ENCODE measurements around the gene PRICKLE2. TPM values are rescaled to one million over a fixed set of nuclear protein-coding genes. Genes with fewer than 3 reads are reported as not detected.

The PRICKLE2 gene
- total and polyA plus RNA-seq, 5 donors, result 2.3 to 15.2 (median 10.6) TPM

DNA sequence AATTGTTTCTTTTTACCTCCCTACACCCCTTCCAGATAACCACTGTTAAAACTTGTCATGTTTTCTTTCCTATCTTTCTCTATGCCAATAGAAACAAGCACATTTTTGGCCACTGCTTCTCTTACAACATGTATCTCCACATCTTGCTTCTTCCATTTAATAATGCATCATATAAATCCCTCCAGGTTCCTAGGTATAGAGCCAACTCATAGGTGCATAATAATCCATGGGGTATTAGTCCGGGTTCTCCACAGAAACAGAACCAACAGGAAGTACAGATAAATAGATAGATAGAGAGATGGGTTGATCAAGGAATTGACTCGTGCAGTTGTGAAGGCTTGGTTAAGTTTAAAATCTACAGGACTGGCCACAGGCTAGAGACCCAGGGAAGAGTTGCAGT, 160.5 kb downstream of the PRICKLE2 start:
- ATAC-seq, result no peak
- intact Hi-C loops (cut with DNase I), result no loop called here

GRCh38 chr3:64063983-64064438, 161.3 kb downstream of the PRICKLE2 start:
- WGBS, result 67% methylated on average over 2 of the region's 2 CpGs
- no peak overlapping the region for H3K27ac ChIP-seq (ENCODE audit: low read length)

More for the DNA sequence above, 160.5 kb downstream of the PRICKLE2 start:
- no peak for DNase-seq
- H3K4me3 ChIP-seq (ENCODE audit: low read length), result no peak overlapping the region
- H3K9me3 ChIP-seq (ENCODE audit: control insufficient read depth, low read length), result no peaks in the 10 kb centered on the region
- peaks cover 2% of the 10 kb centered on the region for H3K4me1 ChIP-seq (ENCODE audit: control insufficient read depth, insufficient read depth, low read length)
- 94% methylated on average over 2 of the region's 2 CpGs for WGBS
- no peak overlapping the region for H3K27ac ChIP-seq (ENCODE audit: low read length)
- no peaks in the 10 kb centered on the region for H3K27me3 ChIP-seq (ENCODE audit: control insufficient read depth, insufficient read depth)

GRCh38 chr3:64063207-64063982, 161.9 kb downstream of the PRICKLE2 start:
- ATAC-seq (no peak), DNase-seq (no peak)
- H3K27ac ChIP-seq (ENCODE audit: low read length), result no peak overlapping the region
- no peak overlapping the region for H3K4me3 ChIP-seq (ENCODE audit: low read length)
- intact Hi-C loops (cut with DNase I), result no loop called here
- H3K4me1 ChIP-seq (ENCODE audit: control insufficient read depth, insufficient read depth, low read length), result peaks cover 2% of the 10 kb centered on the region
- WGBS, result 67% methylated on average over 5 of the region's 5 CpGs
- no peaks in the 10 kb centered on the region for H3K27me3 ChIP-seq (ENCODE audit: control insufficient read depth, insufficient read depth)
- no peaks in the 10 kb centered on the region for H3K9me3 ChIP-seq (ENCODE audit: control insufficient read depth, low read length)

More at GRCh38 chr3:64063983-64064438, 161.3 kb downstream of the PRICKLE2 start:
- H3K4me3 ChIP-seq (ENCODE audit: low read length), result no peak overlapping the region
- H3K9me3 ChIP-seq (ENCODE audit: control insufficient read depth, low read length), result no peaks in the 10 kb centered on the region
- no peak for DNase-seq
- no peak for ATAC-seq
- H3K4me1 ChIP-seq (ENCODE audit: control insufficient read depth, insufficient read depth, low read length), result peaks cover 2% of the 10 kb centered on the region
- no peaks in the 10 kb centered on the region for H3K27me3 ChIP-seq (ENCODE audit: control insufficient read depth, insufficient read depth)
- intact Hi-C loops (cut with DNase I), result no loop called here

GRCh38 chr3:64061628-64062027, 163.6 kb downstream of the PRICKLE2 start:
- no peak for ATAC-seq
- H3K27ac ChIP-seq (ENCODE audit: low read length), result no peak overlapping the region
- intact Hi-C loops (cut with DNase I), result no loop called here
- no peak for DNase-seq
- no peaks in the 10 kb centered on the region for H3K4me1 ChIP-seq (ENCODE audit: control insufficient read depth, insufficient read depth, low read length)
- 88% methylated on average over 5 of the region's 5 CpGs for WGBS
- no peaks in the 10 kb centered on the region for H3K27me3 ChIP-seq (ENCODE audit: control insufficient read depth, insufficient read depth)
- H3K9me3 ChIP-seq (ENCODE audit: control insufficient read depth, low read length), result no peaks in the 10 kb centered on the region
- no peak overlapping the region for H3K4me3 ChIP-seq (ENCODE audit: low read length)

GRCh38 chr3:64059484-64060175, 165.6 kb downstream of the PRICKLE2 start:
- Histone ChIP-seq H3K4me1 (ENCODE audit: control insufficient read depth, insufficient read depth, low read length) (no peaks in the 10 kb centered on the region), H3K27ac (ENCODE audit: low read length) (no peak overlapping the region), H3K27me3 (ENCODE audit: control insufficient read depth, insufficient read depth) (no peaks in the 10 kb centered on the region), H3K4me3 (ENCODE audit: low read length) (no peak overlapping the region), H3K9me3 (ENCODE audit: control insufficient read depth, low read length) (no peaks in the 10 kb centered on the region)
- ATAC-seq (no peak), DNase-seq (no peak)
- 67% methylated on average over 3 of the region's 3 CpGs for WGBS
- intact Hi-C loops (cut with DNase I), result no loop called here

GRCh38 chr3:64058566-64058965, 166.7 kb downstream of the PRICKLE2 start:
- 51% methylated on average over 4 of the region's 4 CpGs for WGBS
- no peaks in the 10 kb centered on the region for H3K9me3 ChIP-seq (ENCODE audit: control insufficient read depth, low read length)
- ATAC-seq, result no peak
- intact Hi-C loops (cut with DNase I), result no loop called here
- no peaks in the 10 kb centered on the region for H3K27me3 ChIP-seq (ENCODE audit: control insufficient read depth, insufficient read depth)
- no peak for DNase-seq
- H3K4me3 ChIP-seq (ENCODE audit: low read length), result no peak overlapping the region
- no peak overlapping the region for H3K27ac ChIP-seq (ENCODE audit: low read length)
- H3K4me1 ChIP-seq (ENCODE audit: control insufficient read depth, insufficient read depth, low read length), result peaks cover 2% of the 10 kb centered on the region

GRCh38 chr3:64057231-64057630, 168.0 kb downstream of the PRICKLE2 start:
- no peaks in the 10 kb centered on the region for H3K9me3 ChIP-seq (ENCODE audit: control insufficient read depth, low read length)
- no peak overlapping the region for H3K4me3 ChIP-seq (ENCODE audit: low read length)
- DNase-seq (no peak), ATAC-seq (no peak)
- intact Hi-C loops (cut with DNase I), result no loop called here
- 96% methylated on average over 4 of the region's 4 CpGs for WGBS
- H3K27me3 ChIP-seq (ENCODE audit: control insufficient read depth, insufficient read depth), result no peaks in the 10 kb centered on the region
- peaks cover 3% of the 10 kb centered on the region for H3K4me1 ChIP-seq (ENCODE audit: control insufficient read depth, insufficient read depth, low read length)
- H3K27ac ChIP-seq (ENCODE audit: low read length), result no peak overlapping the region

DNA sequence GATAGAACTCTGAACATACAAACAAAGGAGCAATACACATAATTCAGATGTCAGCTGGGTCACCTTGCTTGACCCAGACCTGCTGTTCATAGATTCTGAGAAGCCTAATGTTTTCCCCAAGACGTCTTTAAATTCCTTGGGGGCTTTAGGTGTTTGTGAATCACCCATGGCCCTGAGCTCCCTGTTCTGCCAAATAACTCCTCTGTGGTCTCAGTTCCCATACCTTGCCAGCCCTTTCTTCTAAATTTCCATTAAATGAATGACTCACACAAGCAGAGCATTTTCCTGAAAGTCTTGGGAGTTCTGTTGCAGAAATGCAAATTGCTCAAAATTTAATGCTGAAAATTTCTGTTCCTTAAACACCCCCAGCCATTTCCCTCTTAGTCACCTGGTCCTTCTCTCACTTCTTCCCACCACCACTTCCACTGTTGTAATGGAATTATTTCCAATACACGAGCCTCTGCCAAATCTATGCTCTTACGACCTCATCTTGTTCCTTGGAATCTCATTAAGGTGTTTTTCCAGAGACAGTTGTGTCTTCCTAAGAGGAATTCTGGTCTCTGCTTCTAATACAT, 168.6 kb downstream of the PRICKLE2 start:
- no peak overlapping the region for H3K27ac ChIP-seq (ENCODE audit: low read length)
- intact Hi-C loops (cut with DNase I), result no loop called here
- ATAC-seq (no peak), DNase-seq (no peak)
- H3K9me3 ChIP-seq (ENCODE audit: control insufficient read depth, low read length), result no peaks in the 10 kb centered on the region
- no peaks in the 10 kb centered on the region for H3K27me3 ChIP-seq (ENCODE audit: control insufficient read depth, insufficient read depth)
- 61% methylated on average over 3 of the region's 3 CpGs for WGBS
- H3K4me3 ChIP-seq (ENCODE audit: low read length), result no peak overlapping the region
- H3K4me1 ChIP-seq (ENCODE audit: control insufficient read depth, insufficient read depth, low read length), result peaks cover 3% of the 10 kb centered on the region

DNA sequence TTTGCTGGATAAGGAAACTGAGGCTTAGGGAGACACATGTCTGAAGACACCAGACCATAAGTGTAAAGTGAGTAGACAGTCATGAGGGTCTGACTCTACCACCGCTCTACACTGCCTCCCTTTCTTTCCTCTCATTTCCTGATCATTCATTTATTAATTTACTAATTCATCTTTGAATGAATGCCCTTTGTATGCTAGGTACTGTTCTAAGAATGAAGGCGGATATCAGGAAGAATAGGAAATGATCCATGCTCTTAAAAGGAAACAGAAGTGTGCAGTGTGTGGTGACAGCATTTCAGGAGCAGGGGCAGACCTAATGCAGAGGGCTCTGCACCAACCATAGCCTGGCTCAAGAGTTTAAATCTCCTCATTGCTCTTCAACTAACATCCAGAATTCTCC, 170.2 kb downstream of the PRICKLE2 start:
- no peaks in the 10 kb centered on the region for H3K27me3 ChIP-seq (ENCODE audit: control insufficient read depth, insufficient read depth)
- peaks cover 3% of the 10 kb centered on the region for H3K4me1 ChIP-seq (ENCODE audit: control insufficient read depth, insufficient read depth, low read length)
- intact Hi-C loops (cut with DNase I), result no loop called here
- DNase-seq (no peak), ATAC-seq (no peak)
- no peak overlapping the region for H3K27ac ChIP-seq (ENCODE audit: low read length)
- H3K9me3 ChIP-seq (ENCODE audit: control insufficient read depth, low read length), result no peaks in the 10 kb centered on the region
- 73% methylated on average over 2 of the region's 2 CpGs for WGBS
- H3K4me3 ChIP-seq (ENCODE audit: low read length), result no peak overlapping the region

DNA sequence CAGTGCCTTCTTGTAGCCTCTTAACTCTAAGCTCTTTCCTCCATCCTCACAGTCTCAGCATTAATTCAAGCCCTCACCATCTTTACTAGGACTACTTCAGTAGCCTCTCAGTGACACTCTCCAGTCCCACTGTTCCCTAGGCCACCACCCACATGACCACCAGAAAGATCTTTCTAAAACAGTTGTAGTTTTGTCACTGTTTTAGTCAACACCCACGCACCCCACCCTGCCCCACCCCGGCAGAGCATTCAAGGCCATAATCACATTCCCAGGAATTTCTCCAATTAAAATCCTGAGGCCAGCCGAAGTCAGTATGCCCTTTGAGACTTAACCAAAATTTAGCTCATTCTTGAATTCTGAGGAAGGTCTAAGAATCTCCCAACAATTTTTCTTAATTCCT, 170.8 kb downstream of the PRICKLE2 start:
- Histone ChIP-seq H3K27ac (ENCODE audit: low read length) (no peak overlapping the region), H3K27me3 (ENCODE audit: control insufficient read depth, insufficient read depth) (no peaks in the 10 kb centered on the region), H3K4me3 (ENCODE audit: low read length) (no peak overlapping the region), H3K4me1 (ENCODE audit: control insufficient read depth, insufficient read depth, low read length) (peaks cover 3% of the 10 kb centered on the region), H3K9me3 (ENCODE audit: control insufficient read depth, low read length) (no peaks in the 10 kb centered on the region)
- no peak for ATAC-seq
- WGBS, result 69% methylated on average over 3 of the region's 3 CpGs
- no peak for DNase-seq
- intact Hi-C loops (cut with DNase I), result no loop called here

GRCh38 chr3:64053581-64053980, 171.7 kb downstream of the PRICKLE2 start:
- 59% methylated on average over 3 of the region's 3 CpGs for WGBS
- intact Hi-C loops (cut with DNase I), result no loop called here
- no peak for ATAC-seq
- no peak for DNase-seq
- Histone ChIP-seq H3K4me3 (ENCODE audit: low read length) (no peak overlapping the region), H3K27me3 (ENCODE audit: control insufficient read depth, insufficient read depth) (no peaks in the 10 kb centered on the region), H3K27ac (ENCODE audit: low read length) (no peak overlapping the region), H3K9me3 (ENCODE audit: control insufficient read depth, low read length) (no peaks in the 10 kb centered on the region), H3K4me1 (ENCODE audit: control insufficient read depth, insufficient read depth, low read length) (peaks cover 3% of the 10 kb centered on the region)

All from right cardiac atrium (tissue), 5 donors.